Activated T-cell treated with anti-CD3 and anti-CD28 coated beads, Interleukin-2, amount 50 U/mL, for 72 hours (primary cell): Measurements from ENCODE around the gene RAD51AP1. TPM values are rescaled to one million over a fixed set of nuclear protein-coding genes. Genes with fewer than 3 reads are reported as not detected.

Source experiments
- ATAC-seq, 2 donors: fragments of 150-1000 bp; cut with Tn5 transposase; replicated peaks in 1 of 2; 2 replicates each; pipeline ENCODE4 v1.10.0; 2021; ENCODE audit warnings: moderate library complexity in 2 of 2, mild to moderate bottlenecking in 1 of 2
- DNase-seq, 2 donors: peaks; one replicate each; pipeline ENCODE4 v3.0.0; 2021 to 2022; ENCODE audit warnings: mixed read lengths in 1 of 2
- H3K27ac Mint-ChIP-seq: one replicate; pipeline ENCODE4 v1.8.0; 2022; ENCODE audit warnings: mild to moderate bottlenecking, moderate library complexity, mixed read lengths
- H3K27me3 Mint-ChIP-seq: one replicate; pipeline ENCODE4 v1.8.0; 2022; ENCODE audit warnings: low read depth, mixed read lengths
- H3K36me3 Mint-ChIP-seq, 2 donors: one replicate each; pipeline ENCODE4 v1.8.0; 2022; ENCODE audit warnings: mixed read lengths in 2 of 2, mild to moderate bottlenecking in 1 of 2; ENCODE audit not compliant: insufficient read depth in 2 of 2
- H3K4me1 Mint-ChIP-seq: one replicate; pipeline ENCODE4 v1.8.0; 2022; ENCODE audit warnings: low read depth, mixed read lengths
- H3K4me3 Mint-ChIP-seq, 2 donors: one replicate each; pipeline ENCODE4 v1.8.0; 2022; ENCODE audit warnings: mild to moderate bottlenecking in 2 of 2, mixed read lengths in 2 of 2, moderate library complexity in 2 of 2
- H3K9me3 Mint-ChIP-seq, 2 donors: one replicate each; pipeline ENCODE4 v1.8.0; 2022; ENCODE audit warnings: mixed read lengths in 2 of 2
- total RNA-seq, 2 donors: library from RNA; stranded (reverse); gene quantifications; one replicate each; pipeline ENCODE4 v1.2.3, GENCODE V29; 2022

RAD51AP1 gene
- total RNA-seq, 2 donors from 2014 or later = 48.9 to 57.9 TPM

- no peak for DNase-seq
- Mint-ChIP-seq H3K4me3 (no peak overlapping the region), H3K27ac (no peak overlapping the region), H3K9me3 (no peaks in the 10 kb centered on the region), H3K36me3 (peaks cover 0 to 6% of the 10 kb centered on the region in 2 donors), H3K27me3 (no peaks in the 10 kb centered on the region), H3K4me1 (no peaks in the 10 kb centered on the region)
- ATAC-seq = no peak
These were observed 11.7 kb upstream of the RAD51AP1 start for GRCh38 chr12:4526923-4527546.

- H3K27ac Mint-ChIP-seq = peak overlapping the region; percentile 90
- peaks cover 0 to 2% of the 10 kb centered on the region in 2 donors for H3K36me3 Mint-ChIP-seq
- H3K27me3 Mint-ChIP-seq = no peaks in the 10 kb centered on the region
- no peak overlapping the region for H3K4me3 Mint-ChIP-seq
- H3K4me1 Mint-ChIP-seq = no peaks in the 10 kb centered on the region
- ATAC-seq (no peak), DNase-seq (no peak)
- no peaks in the 10 kb centered on the region for H3K9me3 Mint-ChIP-seq
These were observed 8.5 kb upstream of the RAD51AP1 start for GRCh38 chr12:4530160-4530559.

- Mint-ChIP-seq H3K27ac (no peak overlapping the region), H3K27me3 (no peaks in the 10 kb centered on the region), H3K4me1 (peaks cover 1% of the 10 kb centered on the region), H3K36me3 (peaks cover 0 to under 1% of the 10 kb centered on the region in 2 donors), H3K9me3 (no peaks in the 10 kb centered on the region), H3K4me3 (no peak overlapping the region)
- ATAC-seq = no peak
- DNase-seq = no peak
These were observed 7.6 kb upstream of the RAD51AP1 start for GRCh38 chr12:4530982-4531586.

- Mint-ChIP-seq H3K4me1 (peaks cover 26% of the 10 kb centered on the region), H3K9me3 (no peaks in the 10 kb centered on the region), H3K36me3 (peaks cover 0 to 4% of the 10 kb centered on the region in 2 donors), H3K27ac (no peak overlapping the region), H3K4me3 (no peak overlapping the region), H3K27me3 (no peaks in the 10 kb centered on the region)
- ATAC-seq (no peak), DNase-seq (no peak)
These were observed 3.6 kb upstream of the RAD51AP1 start for GRCh38 chr12:4535092-4535491.

- Mint-ChIP-seq H3K36me3 (peaks cover 0 to 4% of the 10 kb centered on the region in 2 donors), H3K27ac (peak overlapping the region; percentile 64), H3K9me3 (no peaks in the 10 kb centered on the region), H3K4me3 (no peak overlapping the region), H3K27me3 (no peaks in the 10 kb centered on the region), H3K4me1 (peaks cover 28% of the 10 kb centered on the region)
- DNase-seq (no peak), ATAC-seq (no peak)
These were observed 2.8 kb upstream of the RAD51AP1 start for GRCh38 chr12:4535871-4536270.

GRCh38 chr12:4539167-4539870 is 629 bp downstream of the RAD51AP1 start:
- Mint-ChIP-seq H3K27ac (peak overlapping the region; percentile 100), H3K27me3 (no peaks in the 10 kb centered on the region), H3K9me3 (no peaks in the 10 kb centered on the region), H3K4me1 (peaks cover 33% of the 10 kb centered on the region), H3K36me3 (peaks cover 3 to 19% of the 10 kb centered on the region in 2 donors), H3K4me3 (peak overlapping the region; percentile 95 to 99)
- DNase-seq (no peak), ATAC-seq (peak; percentile 22 to 37)

GRCh38 chr12:4540170-4540569 is 1.5 kb downstream of the RAD51AP1 start:
- DNase-seq = no peak
- peak in 1 of 2 donors; percentile 8 for ATAC-seq
- Mint-ChIP-seq H3K9me3 (no peaks in the 10 kb centered on the region), H3K4me3 (peak overlapping the region; percentile 95 to 99), H3K27ac (peak overlapping the region; percentile 100), H3K36me3 (peaks cover 9 to 22% of the 10 kb centered on the region in 2 donors), H3K27me3 (no peaks in the 10 kb centered on the region), H3K4me1 (peaks cover 33% of the 10 kb centered on the region)

GRCh38 chr12:4540638-4541037 is 1.9 kb downstream of the RAD51AP1 start:
- ATAC-seq = no peak
- H3K27me3 Mint-ChIP-seq = no peaks in the 10 kb centered on the region

GRCh38 chr12:4545195-4545594 is 6.5 kb downstream of the RAD51AP1 start:
- no peak overlapping the region for H3K27ac Mint-ChIP-seq
- no peak overlapping the region for H3K4me3 Mint-ChIP-seq
- ATAC-seq (no peak), DNase-seq (no peak)
- no peaks in the 10 kb centered on the region for H3K9me3 Mint-ChIP-seq
- H3K4me1 Mint-ChIP-seq = peaks cover 6% of the 10 kb centered on the region
- H3K27me3 Mint-ChIP-seq = no peaks in the 10 kb centered on the region
- H3K36me3 Mint-ChIP-seq = peaks cover 15 to 26% of the 10 kb centered on the region in 2 donors

More at GRCh38 chr12:4540638-4541037, 1.9 kb downstream of the RAD51AP1 start:
- H3K4me3 Mint-ChIP-seq = no peak overlapping the region
- H3K4me1 Mint-ChIP-seq = peaks cover 33% of the 10 kb centered on the region
- DNase-seq = no peak
- H3K27ac Mint-ChIP-seq = no peak overlapping the region
- H3K36me3 Mint-ChIP-seq = peaks cover 10 to 24% of the 10 kb centered on the region in 2 donors
- no peaks in the 10 kb centered on the region for H3K9me3 Mint-ChIP-seq

GRCh38 chr12:4552191-4552590 is 13.5 kb downstream of the RAD51AP1 start:
- DNase-seq = no peak
- H3K27me3 Mint-ChIP-seq = no peaks in the 10 kb centered on the region

GRCh38 chr12:4553943-4554342 is 15.3 kb downstream of the RAD51AP1 start:
- no peak for ATAC-seq
- H3K4me3 Mint-ChIP-seq = no peak overlapping the region
- H3K4me1 Mint-ChIP-seq = no peaks in the 10 kb centered on the region
- no peaks in the 10 kb centered on the region for H3K9me3 Mint-ChIP-seq
- no peaks in the 10 kb centered on the region for H3K27me3 Mint-ChIP-seq
- no peak overlapping the region for H3K27ac Mint-ChIP-seq
- no peak for DNase-seq
- peaks cover 2 to 28% of the 10 kb centered on the region in 2 donors for H3K36me3 Mint-ChIP-seq

More at GRCh38 chr12:4552191-4552590, 13.5 kb downstream of the RAD51AP1 start:
- peaks cover 6 to 25% of the 10 kb centered on the region in 2 donors for H3K36me3 Mint-ChIP-seq
- H3K27ac Mint-ChIP-seq = no peak overlapping the region
- H3K4me1 Mint-ChIP-seq = no peaks in the 10 kb centered on the region
- no peak for ATAC-seq
- H3K9me3 Mint-ChIP-seq = no peaks in the 10 kb centered on the region
- no peak overlapping the region for H3K4me3 Mint-ChIP-seq

- Mint-ChIP-seq H3K4me3 (no peak overlapping the region), H3K27ac (no peak overlapping the region), H3K9me3 (no peaks in the 10 kb centered on the region), H3K36me3 (peaks cover 6 to 24% of the 10 kb centered on the region in 2 donors), H3K27me3 (no peaks in the 10 kb centered on the region), H3K4me1 (no peaks in the 10 kb centered on the region)
- DNase-seq (no peak), ATAC-seq (no peak)
These were observed 17.1 kb downstream of the RAD51AP1 start for GRCh38 chr12:4555804-4556203.

- H3K4me3 Mint-ChIP-seq = no peak overlapping the region
- H3K27me3 Mint-ChIP-seq = no peaks in the 10 kb centered on the region
- no peak for ATAC-seq
- peaks cover 10 to 23% of the 10 kb centered on the region in 2 donors for H3K36me3 Mint-ChIP-seq
- H3K4me1 Mint-ChIP-seq = no peaks in the 10 kb centered on the region
- DNase-seq = no peak
- no peaks in the 10 kb centered on the region for H3K9me3 Mint-ChIP-seq
- no peak overlapping the region for H3K27ac Mint-ChIP-seq
These were observed 18.2 kb downstream of the RAD51AP1 start for GRCh38 chr12:4556735-4557530.
